ENCODE measurements around the gene ERF. TPM values are rescaled to one million over a fixed set of nuclear protein-coding genes. Genes with fewer than 3 reads are reported as not detected.

ERF gene
- total RNA-seq, 2 experiments from 2014 or later, result 43.5 to 58.7 TPM

DNA sequence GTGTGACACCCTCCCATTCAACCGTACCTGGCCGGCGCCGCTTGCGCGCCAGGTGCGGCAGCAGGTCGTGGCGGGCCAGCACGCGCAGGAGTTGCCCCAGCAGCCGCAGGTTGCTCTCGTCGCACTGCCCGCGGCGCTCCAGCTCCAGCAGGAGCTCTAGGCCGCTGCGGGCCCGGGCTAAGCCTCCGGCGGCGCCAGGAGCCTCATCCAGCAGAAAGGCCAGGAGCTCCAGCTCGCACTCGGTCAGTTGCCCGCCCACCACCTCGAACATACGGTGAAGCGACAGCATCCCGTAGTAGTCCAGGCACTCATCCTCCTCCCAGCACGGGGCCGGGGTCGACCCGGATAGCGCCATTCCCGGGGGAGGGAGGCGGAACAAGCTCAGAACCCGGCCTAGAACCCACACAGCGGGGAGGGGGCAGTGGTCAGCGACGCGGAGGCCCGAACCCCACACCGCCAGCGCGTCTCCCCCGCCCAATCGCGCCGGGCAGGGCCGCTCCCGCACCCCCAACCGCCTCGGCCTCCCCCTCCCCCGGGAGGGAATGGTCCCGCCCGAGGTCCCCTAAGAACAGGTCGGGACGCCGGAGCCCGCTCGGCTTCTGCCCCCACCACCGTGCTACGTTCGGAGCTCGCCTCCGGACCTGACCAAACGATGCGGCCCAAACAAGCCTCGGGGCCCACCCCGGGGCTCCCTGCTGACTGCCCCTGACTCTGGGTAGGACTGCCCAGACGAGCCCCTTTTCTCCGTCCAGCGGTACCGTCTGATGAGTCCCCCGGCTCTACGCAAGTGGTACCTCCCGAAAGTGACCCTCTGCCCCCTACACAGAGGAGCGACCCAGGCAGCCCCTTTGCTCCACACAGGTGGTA, 38.0 kb downstream of the ERF start:
- no peaks in the 10 kb centered on the region for H3K27me3 Mint-ChIP-seq
- peak; percentile 58 for DNase-seq
- H3K36me3 Mint-ChIP-seq, result peaks cover 25% of the 10 kb centered on the region
- H3K4me3 Mint-ChIP-seq, result peak overlapping the region; percentile 81
- peaks cover 81% of the 10 kb centered on the region for H3K4me1 Mint-ChIP-seq
- ATAC-seq, result peak; percentile 2
- no peaks in the 10 kb centered on the region for H3K9me3 Mint-ChIP-seq (ENCODE audit: low read depth)
- CTCF ChIA-PET, result interaction anchor here (0.8 to 4.7 kb wide), 11 partner anchors 16 to 106 kb away, joined by 3 to 39 read pairs (median 6); partner anchors contain the start of genes GSK3A and POU2F2
- H3K27ac Mint-ChIP-seq, result peak overlapping the region; percentile 94

DNA sequence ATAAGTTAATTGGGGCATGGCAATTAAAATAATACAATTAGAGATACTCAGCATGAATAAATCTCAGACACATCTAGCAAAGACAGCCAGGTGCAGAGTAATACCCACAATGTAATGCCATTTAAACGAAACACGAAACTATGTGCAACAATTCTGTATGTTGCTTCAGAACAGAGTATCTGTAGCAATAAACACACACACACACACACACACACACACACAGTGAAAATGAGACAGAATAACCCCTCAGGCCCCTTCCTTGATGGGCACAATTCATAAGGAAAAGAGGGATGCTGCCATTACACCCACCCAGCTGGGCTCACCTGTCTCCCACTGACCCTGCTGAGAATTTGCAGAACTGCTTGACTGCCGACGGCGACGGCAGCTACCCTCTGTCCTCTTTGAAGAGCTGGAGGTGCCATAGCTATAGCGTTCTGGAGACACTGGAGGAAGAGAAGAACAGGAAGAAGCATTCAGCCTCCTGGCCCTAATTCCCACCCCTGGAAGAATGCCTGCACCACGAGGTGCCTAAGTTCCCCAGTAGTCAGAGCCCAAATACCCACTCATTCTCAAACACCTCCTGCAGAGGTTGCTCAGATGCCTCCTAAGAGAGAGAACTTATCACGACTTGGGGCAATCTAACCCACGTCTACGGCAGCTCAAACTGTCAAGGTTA, 40.0 kb downstream of the ERF start:
- Mint-ChIP-seq H3K27ac (peak overlapping the region; percentile 1), H3K4me3 (no peak overlapping the region), H3K4me1 (peaks cover 66% of the 10 kb centered on the region)

DNA sequence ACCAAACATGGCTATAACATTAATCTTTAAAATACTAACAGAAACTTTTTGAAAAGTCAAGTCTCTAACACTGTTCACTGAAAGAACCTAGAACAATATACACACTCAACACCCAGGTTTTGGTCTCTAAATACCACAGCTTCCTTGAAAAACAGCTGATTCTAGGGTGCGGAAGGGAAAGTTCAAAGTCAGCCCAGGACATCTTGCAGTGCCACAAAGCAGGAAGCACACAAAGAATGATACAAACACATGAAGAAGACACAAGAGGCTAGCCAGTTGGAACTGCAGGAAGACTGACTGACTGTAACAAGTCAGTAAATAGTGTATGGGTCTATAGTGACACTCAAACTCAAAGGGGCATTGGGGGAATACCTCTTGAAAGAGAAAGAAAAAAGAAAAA, 42.0 kb downstream of the ERF start:
- H3K9me3 Mint-ChIP-seq (ENCODE audit: low read depth), result no peaks in the 10 kb centered on the region
- H3K27me3 Mint-ChIP-seq, result no peaks in the 10 kb centered on the region
- H3K27ac Mint-ChIP-seq, result peak overlapping the region; percentile 58
- DNase-seq (no peak), ATAC-seq (no peak)
- CTCF ChIA-PET, result interaction anchor here (1.3 to 2.0 kb wide), 4 partner anchors 9 to 80 kb away, joined by 4 to 5 read pairs (median 4); partner anchors contain the start of gene POU2F2
- H3K4me1 Mint-ChIP-seq, result peaks cover 58% of the 10 kb centered on the region
- no peak overlapping the region for H3K4me3 Mint-ChIP-seq
- peaks cover 43% of the 10 kb centered on the region for H3K36me3 Mint-ChIP-seq

More for the DNA sequence above, 40.0 kb downstream of the ERF start:
- CTCF ChIA-PET, result interaction anchor here (1.0 to 4.7 kb wide), 4 partner anchors 14 to 64 kb away, joined by 4 to 39 read pairs (median 8); partner anchors contain the start of gene GSK3A
- DNase-seq, result no peak
- Mint-ChIP-seq H3K27me3 (no peaks in the 10 kb centered on the region), H3K36me3 (peaks cover 25% of the 10 kb centered on the region), H3K9me3 (ENCODE audit: low read depth) (no peaks in the 10 kb centered on the region)
- no peak for ATAC-seq

DNA sequence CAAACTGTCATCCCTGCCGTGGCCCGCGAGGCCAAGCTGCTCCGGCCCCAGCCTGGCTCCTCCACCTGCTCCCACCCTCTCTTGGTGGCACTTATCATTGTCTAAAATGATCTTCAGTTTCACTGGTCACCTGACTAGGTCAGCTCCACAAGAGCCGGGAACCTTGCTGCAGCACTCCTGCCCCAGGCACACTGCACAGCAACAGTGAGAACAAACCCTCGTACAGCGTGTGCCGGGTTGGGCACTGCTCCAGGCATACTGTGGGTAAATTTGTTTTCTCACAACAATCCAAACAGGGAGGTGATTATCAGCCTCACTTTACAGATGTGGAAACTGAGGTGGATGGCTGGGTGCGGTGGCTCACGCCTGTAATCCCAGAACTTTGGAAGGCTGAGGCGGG, 46.3 kb downstream of the ERF start:
- no peak for DNase-seq
- CTCF ChIA-PET, result no interaction called here
- H3K9me3 Mint-ChIP-seq (ENCODE audit: low read depth), result no peaks in the 10 kb centered on the region
- H3K27ac Mint-ChIP-seq, result no peak overlapping the region
- H3K27me3 Mint-ChIP-seq, result no peaks in the 10 kb centered on the region
- ATAC-seq, result no peak
- H3K36me3 Mint-ChIP-seq, result peaks cover 56% of the 10 kb centered on the region
- H3K4me3 Mint-ChIP-seq, result no peak overlapping the region
- H3K4me1 Mint-ChIP-seq, result peaks cover 51% of the 10 kb centered on the region

DNA sequence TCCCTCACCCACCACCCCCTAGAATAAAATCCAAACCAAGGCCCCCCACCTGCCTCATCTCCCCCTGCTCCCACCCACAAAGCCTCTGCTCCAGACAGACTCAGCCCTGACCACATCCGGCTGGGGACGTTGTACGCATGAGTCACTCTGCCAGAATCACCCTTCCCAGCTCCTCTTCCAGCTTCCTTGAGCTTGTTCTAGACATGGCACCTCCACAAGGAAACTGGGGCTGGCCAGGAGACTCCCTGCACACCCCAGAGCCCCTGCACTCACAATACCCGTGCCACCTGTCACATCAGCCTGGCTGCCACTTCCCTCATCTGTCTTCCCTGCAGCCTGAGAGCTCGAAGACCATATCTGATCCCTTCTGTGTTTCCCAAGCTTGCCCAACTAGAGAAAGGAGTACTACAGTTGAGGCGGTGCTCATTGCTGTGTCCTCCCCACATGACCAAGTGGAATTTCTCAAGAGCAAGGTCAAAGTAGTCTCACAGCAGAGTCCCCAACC, 47.1 kb downstream of the ERF start:
- Mint-ChIP-seq H3K4me3 (no peak overlapping the region), H3K4me1 (peaks cover 49% of the 10 kb centered on the region), H3K27me3 (no peaks in the 10 kb centered on the region), H3K27ac (peak overlapping the region; percentile 75), H3K9me3 (ENCODE audit: low read depth) (no peaks in the 10 kb centered on the region), H3K36me3 (peaks cover 54% of the 10 kb centered on the region)
- DNase-seq, result peak; percentile 56
- peak; percentile 55 for ATAC-seq
- CTCF ChIA-PET, result no interaction called here

DNA sequence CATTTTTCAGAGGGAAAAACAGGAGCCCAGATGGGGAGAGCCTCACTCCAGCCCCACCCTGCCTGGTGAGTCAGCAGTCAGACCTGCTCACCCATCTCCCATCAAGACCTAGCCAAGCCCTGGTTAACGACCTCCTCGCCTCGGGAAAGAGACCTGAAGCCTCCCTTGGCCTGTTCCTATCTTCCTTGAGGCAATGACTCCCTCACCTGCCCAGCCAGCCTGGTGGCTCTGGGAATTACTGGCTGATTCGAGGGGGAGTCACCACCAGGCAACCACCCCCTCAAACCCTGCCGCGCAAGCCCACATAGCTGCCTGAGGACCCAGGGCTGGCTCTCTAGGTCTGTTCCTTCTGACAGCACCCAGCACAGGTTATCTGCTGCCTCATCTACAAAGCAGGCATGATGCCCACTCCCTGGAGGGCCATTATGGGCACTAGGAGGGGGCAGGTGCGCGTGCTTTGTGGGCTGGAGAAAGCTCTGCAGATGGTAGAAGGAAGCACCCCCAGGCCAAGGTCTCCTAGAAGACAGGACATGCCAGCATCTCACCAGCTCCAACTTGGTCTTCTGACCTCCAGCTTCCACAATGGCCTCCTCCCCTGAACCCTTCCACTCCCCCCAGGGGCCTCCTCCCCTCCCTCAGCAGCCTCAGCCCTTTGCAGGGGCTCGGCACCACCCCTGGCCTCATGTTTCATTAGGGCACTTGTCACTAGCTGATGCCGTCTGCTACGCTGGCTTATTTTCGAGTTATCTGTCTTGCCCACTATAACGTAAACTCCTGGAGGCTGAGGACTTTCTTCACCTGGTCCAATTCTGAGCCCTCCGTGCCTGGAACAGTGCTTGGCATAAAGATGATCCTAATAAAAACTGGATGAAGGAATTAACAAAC, 47.8 kb downstream of the ERF start:
- Mint-ChIP-seq H3K4me1 (peaks cover 51% of the 10 kb centered on the region), H3K9me3 (ENCODE audit: low read depth) (no peaks in the 10 kb centered on the region), H3K27ac (peak overlapping the region; percentile 75), H3K4me3 (no peak overlapping the region), H3K36me3 (peaks cover 58% of the 10 kb centered on the region), H3K27me3 (no peaks in the 10 kb centered on the region)
- DNase-seq (no peak), ATAC-seq (no peak)
- CTCF ChIA-PET, result no interaction called here

DNA sequence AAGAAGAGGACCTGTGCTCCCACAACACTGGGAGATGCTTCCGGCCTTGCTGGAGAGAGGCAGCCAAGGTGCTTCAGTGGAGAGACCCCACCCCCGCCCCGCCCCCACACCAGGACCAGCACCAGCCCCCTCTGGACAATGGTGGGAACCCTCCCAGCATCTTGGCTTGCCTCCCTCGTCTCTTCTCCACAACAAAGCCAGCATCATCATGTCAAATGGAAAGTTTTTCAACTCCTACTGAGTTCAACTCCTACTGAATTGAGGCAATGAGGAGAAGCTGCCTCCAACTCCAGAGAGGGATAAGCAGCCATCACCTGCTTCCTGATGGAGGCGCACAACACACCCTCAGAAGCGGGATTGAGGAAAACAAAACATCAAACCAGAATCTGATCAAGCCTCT, 50.3 kb downstream of the ERF start:
- H3K4me3 Mint-ChIP-seq, result no peak overlapping the region
- CTCF ChIA-PET, result no interaction called here
- no peaks in the 10 kb centered on the region for H3K27me3 Mint-ChIP-seq
- H3K27ac Mint-ChIP-seq, result peak overlapping the region; percentile 37
- peaks cover 75% of the 10 kb centered on the region for H3K4me1 Mint-ChIP-seq
- peaks cover 67% of the 10 kb centered on the region for H3K36me3 Mint-ChIP-seq
- no peaks in the 10 kb centered on the region for H3K9me3 Mint-ChIP-seq (ENCODE audit: low read depth)
- no peak for DNase-seq
- ATAC-seq, result no peak

DNA sequence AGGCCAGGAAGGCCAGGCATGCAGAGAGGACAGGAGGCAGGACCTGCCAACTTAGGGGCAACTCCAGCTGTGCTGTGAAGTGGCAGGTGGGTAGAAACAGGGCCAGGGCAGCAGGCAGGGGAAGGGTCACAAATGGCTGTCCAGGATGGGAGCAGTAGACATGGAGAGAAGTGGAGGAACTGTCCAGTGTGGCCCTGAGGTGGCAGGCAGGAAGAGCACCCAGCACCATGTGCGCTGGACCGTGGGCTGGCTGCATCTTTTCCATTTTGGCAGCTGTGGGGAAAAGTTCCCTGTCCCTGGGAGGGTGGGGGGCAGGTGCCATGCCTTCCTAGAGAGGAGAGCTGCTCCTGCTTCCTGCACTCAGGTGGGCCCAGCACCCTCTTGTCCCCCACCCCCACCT, 51.2 kb downstream of the ERF start:
- DNase-seq (no peak), ATAC-seq (no peak)
- Mint-ChIP-seq H3K36me3 (peaks cover 65% of the 10 kb centered on the region), H3K4me1 (peaks cover 76% of the 10 kb centered on the region), H3K27ac (peak overlapping the region; percentile 75), H3K9me3 (ENCODE audit: low read depth) (no peaks in the 10 kb centered on the region), H3K4me3 (no peak overlapping the region), H3K27me3 (no peaks in the 10 kb centered on the region)
- CTCF ChIA-PET, result interaction anchor here (1.7 to 7.3 kb wide), 2 partner anchors 9 to 18 kb away, joined by 4 to 75 read pairs; no protein-coding TSS in a partner anchor

DNA sequence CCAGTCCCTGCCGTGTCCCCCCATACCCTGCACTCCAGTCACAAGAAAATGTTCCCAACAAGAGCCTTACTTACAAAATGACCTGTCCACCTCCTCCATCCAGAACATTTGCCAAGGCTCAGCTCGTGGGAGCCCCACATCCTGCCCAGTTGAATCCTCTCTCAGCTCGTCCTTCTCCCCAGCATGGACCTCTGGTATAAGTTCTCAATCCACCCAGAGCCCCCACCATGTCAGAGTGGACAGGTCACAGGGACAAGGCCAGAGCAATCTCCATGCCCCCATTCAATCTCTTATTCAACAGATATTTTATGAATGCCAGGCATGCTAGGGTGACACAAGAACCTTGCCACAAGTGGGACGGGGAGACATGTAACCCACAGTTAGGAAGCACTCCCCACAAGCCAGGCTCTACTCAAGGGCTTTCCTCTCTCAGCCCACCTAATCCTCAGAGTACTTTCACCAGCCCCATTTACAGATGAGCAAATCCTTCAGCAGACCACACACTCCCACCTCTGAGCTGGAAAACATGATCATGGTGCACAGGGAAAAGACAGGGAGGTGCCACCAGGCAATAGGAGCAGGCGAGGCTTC, 52.5 kb downstream of the ERF start:
- DNase-seq (no peak), ATAC-seq (no peak)
- Mint-ChIP-seq H3K27ac (peak overlapping the region; percentile 96), H3K4me1 (peaks cover 75% of the 10 kb centered on the region), H3K27me3 (no peaks in the 10 kb centered on the region), H3K4me3 (peak overlapping the region; percentile 73), H3K36me3 (peaks cover 60% of the 10 kb centered on the region), H3K9me3 (ENCODE audit: low read depth) (no peaks in the 10 kb centered on the region)
- CTCF ChIA-PET, result interaction anchor here (1.7 to 7.3 kb wide), 4 partner anchors 10 to 40 kb away, joined by 4 to 75 read pairs (median 24); partner anchors contain the start of genes DEDD2 and GSK3A

DNA sequence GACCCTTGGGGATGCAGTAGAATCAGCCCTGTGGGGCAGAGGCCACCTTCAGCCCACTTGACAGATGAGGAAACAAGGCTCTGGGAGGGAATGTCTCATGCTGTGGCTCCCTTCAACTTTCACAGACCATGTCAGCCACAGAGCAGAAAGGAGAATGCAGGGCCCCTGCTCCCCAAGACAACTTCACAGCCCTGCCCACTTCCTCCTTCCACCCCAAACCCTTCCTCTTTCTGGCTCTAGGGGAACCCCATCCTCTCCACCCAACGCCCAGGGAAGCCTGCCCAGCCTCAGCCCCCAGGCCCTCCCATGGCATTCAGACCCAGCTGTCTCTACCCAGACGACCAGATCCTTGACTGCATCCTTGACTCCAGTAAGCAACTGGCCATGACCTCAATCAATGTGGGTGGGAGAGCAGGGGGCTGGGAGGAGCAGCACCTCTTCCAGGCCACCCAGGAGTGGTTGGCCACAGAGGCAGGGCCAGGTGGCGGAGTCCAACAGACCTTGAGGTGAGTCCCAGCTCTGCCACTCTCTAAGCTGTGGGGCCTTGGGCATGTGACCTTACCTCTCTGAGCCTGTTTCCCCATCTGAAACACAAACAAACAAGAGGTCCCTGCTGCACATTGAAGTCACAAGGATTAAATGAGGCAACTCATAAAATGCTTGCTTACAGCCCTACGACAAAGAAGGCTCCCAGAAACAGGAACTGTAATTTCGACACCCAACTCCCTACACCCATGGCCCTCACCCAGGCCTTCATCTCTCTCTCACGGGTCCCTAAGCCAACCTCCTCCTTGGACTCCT, 53.2 kb downstream of the ERF start:
- Mint-ChIP-seq H3K27me3 (no peaks in the 10 kb centered on the region), H3K36me3 (peaks cover 64% of the 10 kb centered on the region), H3K27ac (peak overlapping the region; percentile 96), H3K4me1 (peaks cover 79% of the 10 kb centered on the region), H3K9me3 (ENCODE audit: low read depth) (no peaks in the 10 kb centered on the region), H3K4me3 (peak overlapping the region; percentile 73)
- CTCF ChIA-PET, result interaction anchor here (0.7 to 7.3 kb wide), 5 partner anchors 14 to 41 kb away, joined by 3 to 75 read pairs (median 24); partner anchors contain the start of genes DEDD2, GSK3A and ZNF526
- ATAC-seq (peak; percentile 34), DNase-seq (peak; percentile 84)

DNA sequence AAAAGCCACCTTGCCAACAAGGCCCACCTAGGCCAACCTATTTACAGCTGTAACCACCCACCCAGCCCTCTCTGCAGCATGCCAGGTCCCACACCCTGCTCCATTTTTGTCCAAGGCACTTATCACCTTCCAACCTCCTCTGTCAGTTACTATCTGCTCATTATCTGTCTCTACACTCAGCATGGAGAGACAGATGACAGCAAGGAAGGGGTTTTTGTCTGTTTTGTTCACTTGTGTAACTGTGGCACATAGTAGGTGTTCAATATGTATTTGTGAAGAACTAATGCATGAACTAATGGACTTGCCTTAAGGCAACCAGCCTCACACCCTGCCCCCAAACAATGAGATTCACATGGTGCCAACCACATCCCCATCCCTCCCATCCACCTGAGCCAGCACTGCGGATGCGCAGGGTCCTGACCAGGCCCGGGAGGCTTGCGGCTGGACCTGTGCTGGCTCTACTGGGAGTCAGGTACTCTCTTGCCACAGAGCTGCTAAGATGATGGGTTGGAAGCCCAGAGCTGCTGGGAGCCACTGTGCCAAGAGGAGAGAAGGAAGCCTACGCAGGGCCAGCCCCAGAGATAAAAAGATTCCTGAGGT, 54.7 kb downstream of the ERF start:
- ATAC-seq, result peak; percentile 2
- H3K27me3 Mint-ChIP-seq, result no peaks in the 10 kb centered on the region
- CTCF ChIA-PET, result interaction anchor here (0.9 to 7.3 kb wide), 11 partner anchors 9 to 196 kb away, joined by 3 to 75 read pairs (median 6); partner anchors contain the start of genes DEDD2, GSK3A and POU2F2

More for the DNA sequence above, 54.7 kb downstream of the ERF start:
- Mint-ChIP-seq H3K36me3 (peaks cover 65% of the 10 kb centered on the region), H3K27ac (peak overlapping the region; percentile 96), H3K4me3 (peak overlapping the region; percentile 69), H3K9me3 (ENCODE audit: low read depth) (no peaks in the 10 kb centered on the region), H3K4me1 (peaks cover 82% of the 10 kb centered on the region)
- no peak for DNase-seq

Measured in activated CD8-positive, alpha-beta memory T cell treated with anti-CD3 and anti-CD28 coated beads, Interleukin-2, amount 10 ng/mL, durations not matched to agents 7 days and 5 days (primary cell).